CD14-positive monocyte (primary cell): ENCODE results near the gene HMCN2. TPM values are rescaled to one million over a fixed set of nuclear protein-coding genes. Genes with fewer than 3 reads are reported as not detected.

ENCODE experiments used
- DNase-seq, 3 donors: peaks; one replicate each; pipeline ENCODE4 v3.0.0-alpha.2; 2011 to 2022
- H2AFZ ChIP-seq: 2 replicates; pipeline ENCODE4 v1.6.0; 2012; ENCODE audit warnings: mild to moderate bottlenecking, low read depth, low read length, inconsistent platforms; ENCODE audit not compliant: insufficient read depth, poor library complexity, severe bottlenecking
- H3K27ac ChIP-seq, 2 donors: 1 replicate in 1 of 2; 2 replicates in 1 of 2; pipeline ENCODE4 v1.5.1; 2012 to 2013; ENCODE audit warnings: low read length in 2 of 2, control low read depth in 1 of 2, inconsistent platforms in 1 of 2, low read depth in 1 of 2, mild to moderate bottlenecking in 1 of 2
- H3K27me3 ChIP-seq, 2 donors: one replicate each; pipeline versions ENCODE4 v1.6.0 to v1.6.1; 2011 to 2013; ENCODE audit warnings: low read length in 2 of 2; ENCODE audit not compliant: control insufficient read depth in 2 of 2, insufficient read depth in 2 of 2
- H3K36me3 ChIP-seq, 2 donors: replicated peaks in 1 of 2; 1 replicate in 1 of 2; 2 replicates in 1 of 2; pipeline versions ENCODE4 v1.5.1 to v1.6.1; 2012 to 2013; ENCODE audit warnings: low read length in 2 of 2, control low read depth in 1 of 2, inconsistent platforms in 1 of 2, mild to moderate bottlenecking in 1 of 2; ENCODE audit not compliant: insufficient read depth in 2 of 2, control insufficient read depth in 1 of 2
- H3K4me1 ChIP-seq, 2 donors: 1 replicate in 1 of 2; 2 replicates in 1 of 2; pipeline versions ENCODE4 v1.5.1 to v1.6.1; 2012 to 2013; ENCODE audit warnings: low read length in 2 of 2, control low read depth in 1 of 2, inconsistent platforms in 1 of 2, mild to moderate bottlenecking in 1 of 2, moderate library complexity in 1 of 2; ENCODE audit not compliant: insufficient read depth in 2 of 2, control insufficient read depth in 1 of 2
- H3K4me2 ChIP-seq: replicated peaks from 2 replicates; pipeline ENCODE3; 2012; ENCODE audit warnings: low read length, moderate library complexity, mild to moderate bottlenecking; ENCODE audit not compliant: poor library complexity, severe bottlenecking; ENCODE audit errors: extremely low read depth
- H3K4me3 ChIP-seq, 3 experiments: fragments of 200-600 bp in 1 of 3; sonication (generic) in 1 of 3; replicated peaks in 1 of 3; 1 replicate in 2 of 3; 2 replicates in 1 of 3; pipeline ENCODE4 v1.5.1; 2011 to 2013; ENCODE audit warnings: low read length in 3 of 3, mild to moderate bottlenecking in 3 of 3, control low read depth in 2 of 3, low read depth in 2 of 3, inconsistent platforms in 1 of 3, moderate library complexity in 1 of 3
- H3K79me2 ChIP-seq: 2 replicates; pipeline ENCODE4 v1.6.0; 2012; ENCODE audit warnings: mild to moderate bottlenecking, control low read depth, inconsistent platforms, low read length, moderate library complexity; ENCODE audit not compliant: insufficient read depth
- H3K9ac ChIP-seq: 2 replicates; pipeline ENCODE4 v1.6.0; 2017; ENCODE audit warnings: low read length, mild to moderate bottlenecking; ENCODE audit not compliant: insufficient read depth, poor library complexity, severe bottlenecking
- H3K9me3 ChIP-seq, 2 donors: replicated peaks in 1 of 2; 1 replicate in 1 of 2; 2 replicates in 1 of 2; pipeline versions ENCODE4 v1.5.1 to v1.6.1; 2012 to 2013; ENCODE audit warnings: low read length in 2 of 2, control low read depth in 1 of 2; ENCODE audit not compliant: control insufficient read depth in 1 of 2, insufficient read depth in 1 of 2
- H4K20me1 ChIP-seq: 2 replicates; pipeline ENCODE4 v1.6.0; 2012; ENCODE audit warnings: mild to moderate bottlenecking, low read length, control low read depth, moderate library complexity; ENCODE audit not compliant: insufficient read depth
- H3K27ac Mint-ChIP-seq, 7 donors: one replicate each; pipeline ENCODE4 v1.8.0; 2020; ENCODE audit warnings: mild to moderate bottlenecking in 7 of 7, mixed read lengths in 7 of 7, moderate library complexity in 6 of 7, inconsistent platforms in 2 of 7
- H3K27me3 Mint-ChIP-seq, 3 donors: one replicate each; pipeline ENCODE4 v1.8.0; 2021 to 2022; ENCODE audit warnings: low read depth in 3 of 3, mild to moderate bottlenecking in 3 of 3, mixed read lengths in 3 of 3, moderate library complexity in 3 of 3, inconsistent platforms in 1 of 3
- H3K36me3 Mint-ChIP-seq, 2 donors: one replicate each; pipeline ENCODE4 v1.8.0; 2020; ENCODE audit warnings: mixed read lengths in 2 of 2, inconsistent platforms in 1 of 2, mild to moderate bottlenecking in 1 of 2
- H3K4me1 Mint-ChIP-seq: one replicate; pipeline ENCODE4 v1.8.0; 2020; ENCODE audit warnings: mild to moderate bottlenecking, mixed read lengths
- H3K4me3 Mint-ChIP-seq, 2 donors: one replicate each; pipeline ENCODE4 v1.8.0; 2020; ENCODE audit warnings: mild to moderate bottlenecking in 2 of 2, mixed read lengths in 2 of 2, moderate library complexity in 1 of 2
- H3K9me3 Mint-ChIP-seq, 7 donors: one replicate each; pipeline ENCODE4 v1.8.0; 2020 to 2022; ENCODE audit warnings: mixed read lengths in 7 of 7, mild to moderate bottlenecking in 6 of 7, moderate library complexity in 6 of 7, inconsistent platforms in 2 of 7
- WGBS: methylation state at CpG from one replicate; pipeline ENCODE4 v1.1.5; 2013; ENCODE audit warnings: missing lambda C conversion rate; ENCODE audit not compliant: insufficient coverage; 5-methylcytosine and 5-hydroxymethylcytosine counted together
- intact Hi-C, 2 donors: fragments of 100-400 bp; cut with micrococcal nuclease; formaldehyde crosslinking; loops; one replicate each; pipeline versions ENCODE4 v1.15.0 to v1.15.1; 2023
- polyA plus RNA-seq, 3 donors: library from polyadenylated mRNA; depleted of rRNA in 1 of 3; unstranded in 2 of 3; stranded (reverse) in 1 of 3; fragments of 300-500 nt in 2 of 3; fragments of >200 nt in 1 of 3; fragmentation: Illumina TruSeq in 2 of 3; gene quantifications; 1 replicate in 2 of 3; 2 replicates in 1 of 3; pipeline ENCODE4 v1.2.3, GENCODE V29; 2012 to 2021
- TF ChIP-seq, protein P1 (sequence below): fragments of 200-600 bp; IDR thresholded peaks from one replicate; pipeline ENCODE4 v1.8.0; 2022; ENCODE audit warnings: antibody characterized with exemption, mild to moderate bottlenecking

HMCN2 gene
- polyA plus RNA-seq, 3 donors = not detected

DNA sequence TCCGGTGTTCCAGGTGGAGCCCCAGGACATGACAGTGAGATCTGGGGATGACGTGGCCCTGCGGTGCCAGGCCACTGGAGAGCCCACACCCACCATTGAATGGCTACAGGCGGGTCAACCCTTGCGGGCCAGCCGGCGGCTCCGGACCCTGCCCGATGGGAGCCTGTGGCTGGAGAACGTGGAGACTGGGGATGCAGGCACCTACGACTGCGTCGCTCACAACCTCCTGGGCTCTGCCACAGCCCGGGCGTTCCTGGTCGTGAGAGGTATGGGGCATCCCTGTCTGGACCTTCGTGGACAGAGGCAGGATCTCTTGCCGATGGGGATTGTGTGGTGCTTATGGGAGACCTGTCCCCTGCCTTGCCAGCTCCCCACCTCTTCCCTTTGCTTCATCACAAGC is 153.2 kb downstream of the HMCN2 start:
- H3K27me3 Mint-ChIP-seq = peaks cover 3 to 12% (median 8%) of the 10 kb centered on the region in 3 donors
- Histone ChIP-seq H3K27me3 (no peaks in the 10 kb centered on the region), H3K36me3 (no peaks in the 10 kb centered on the region), H3K27ac (no peak overlapping the region), H2AFZ (no peak overlapping the region), H3K4me3 (no peak overlapping the region), H3K4me2 (no peak overlapping the region), H3K4me1 (no peaks in the 10 kb centered on the region), H3K9ac (no peak overlapping the region), H3K9me3 (no peaks in the 10 kb centered on the region), H4K20me1 (no peaks in the 10 kb centered on the region), H3K79me2 (no peaks in the 10 kb centered on the region)
- H3K9me3 Mint-ChIP-seq = peaks cover 0 to 1% (median 0%) of the 10 kb centered on the region in 7 donors
- H3K4me3 Mint-ChIP-seq = no peak overlapping the region
- H3K27ac Mint-ChIP-seq = no peak overlapping the region
- 90% methylated on average over 4 of the region's 18 CpGs for WGBS
- no peaks in the 10 kb centered on the region for H3K4me1 Mint-ChIP-seq
- intact Hi-C loops = no loop called here
- H3K36me3 Mint-ChIP-seq = no peaks in the 10 kb centered on the region
- no peak for DNase-seq
- TF ChIP-seq, protein P1, sequence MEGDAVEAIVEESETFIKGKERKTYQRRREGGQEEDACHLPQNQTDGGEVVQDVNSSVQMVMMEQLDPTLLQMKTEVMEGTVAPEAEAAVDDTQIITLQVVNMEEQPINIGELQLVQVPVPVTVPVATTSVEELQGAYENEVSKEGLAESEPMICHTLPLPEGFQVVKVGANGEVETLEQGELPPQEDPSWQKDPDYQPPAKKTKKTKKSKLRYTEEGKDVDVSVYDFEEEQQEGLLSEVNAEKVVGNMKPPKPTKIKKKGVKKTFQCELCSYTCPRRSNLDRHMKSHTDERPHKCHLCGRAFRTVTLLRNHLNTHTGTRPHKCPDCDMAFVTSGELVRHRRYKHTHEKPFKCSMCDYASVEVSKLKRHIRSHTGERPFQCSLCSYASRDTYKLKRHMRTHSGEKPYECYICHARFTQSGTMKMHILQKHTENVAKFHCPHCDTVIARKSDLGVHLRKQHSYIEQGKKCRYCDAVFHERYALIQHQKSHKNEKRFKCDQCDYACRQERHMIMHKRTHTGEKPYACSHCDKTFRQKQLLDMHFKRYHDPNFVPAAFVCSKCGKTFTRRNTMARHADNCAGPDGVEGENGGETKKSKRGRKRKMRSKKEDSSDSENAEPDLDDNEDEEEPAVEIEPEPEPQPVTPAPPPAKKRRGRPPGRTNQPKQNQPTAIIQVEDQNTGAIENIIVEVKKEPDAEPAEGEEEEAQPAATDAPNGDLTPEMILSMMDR = no peak

DNA sequence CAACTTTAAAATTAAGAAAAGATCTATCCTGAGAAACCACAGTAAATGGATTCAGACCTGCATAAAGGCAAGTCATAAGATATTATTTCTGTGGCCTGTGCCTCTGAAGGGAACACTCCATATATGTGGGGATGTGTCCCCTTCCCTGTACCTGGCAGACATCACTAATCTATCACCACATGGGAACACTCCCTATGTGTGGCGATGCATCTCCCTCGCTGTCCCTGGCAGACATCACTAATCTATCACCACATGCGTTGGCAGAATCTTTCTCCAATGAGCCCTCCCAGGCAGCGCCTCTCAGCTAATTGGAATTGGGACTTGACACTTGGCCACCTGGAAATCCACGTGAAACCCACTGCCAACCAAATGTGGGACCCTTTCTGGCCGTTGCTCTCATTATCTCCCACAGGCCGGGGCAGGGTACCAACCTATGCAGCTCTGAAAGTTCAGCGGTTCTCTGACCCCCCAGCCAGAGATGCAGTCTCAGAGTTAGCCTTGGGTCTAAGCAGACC is 154.0 kb downstream of the HMCN2 start:
- Histone ChIP-seq H3K4me2 (no peak overlapping the region), H4K20me1 (no peaks in the 10 kb centered on the region), H2AFZ (no peak overlapping the region), H3K4me1 (no peaks in the 10 kb centered on the region), H3K9me3 (no peaks in the 10 kb centered on the region), H3K36me3 (no peaks in the 10 kb centered on the region), H3K79me2 (no peaks in the 10 kb centered on the region), H3K4me3 (no peak overlapping the region), H3K9ac (no peak overlapping the region), H3K27ac (no peak overlapping the region), H3K27me3 (no peaks in the 10 kb centered on the region)
- H3K36me3 Mint-ChIP-seq = no peaks in the 10 kb centered on the region
- intact Hi-C loops = no loop called here
- H3K4me1 Mint-ChIP-seq = no peaks in the 10 kb centered on the region
- H3K27me3 Mint-ChIP-seq = peaks cover 2 to 14% (median 6%) of the 10 kb centered on the region in 3 donors
- TF ChIP-seq, protein P1 = no peak
- 95% methylated on average over 6 of the region's 8 CpGs for WGBS
- H3K9me3 Mint-ChIP-seq = peaks cover 0 to 1% (median 0%) of the 10 kb centered on the region in 7 donors
- no peak overlapping the region for H3K27ac Mint-ChIP-seq
- H3K4me3 Mint-ChIP-seq = no peak overlapping the region
- DNase-seq = no peak
